SK-N-SH treated with all-trans-retinoic acid at 6 μM for 48 hours (cell line): ENCODE data around the gene DAD1.

Experiments
- ATAC-seq: fragments of 200-7000 bp; cut with Tn5 transposase; 3 replicates; pipeline ENCODE4 v1.9.1; 2020; ENCODE audit warnings: mild to moderate bottlenecking, moderate library complexity
- ARNTL ChIP-seq: fragments of 450-650 bp; formaldehyde crosslinking; IDR thresholded peaks from 2 replicates; pipeline ENCODE4 v1.5.0; 2020; ENCODE audit warnings: low read depth, mild to moderate bottlenecking, moderate library complexity, borderline replicate concordance
- BACH2 ChIP-seq: fragments of 250-450 bp; sonication (Bioruptor Pico); IDR thresholded peaks from 2 replicates; pipeline ENCODE4 v1.9.0; 2021; ENCODE audit warnings: mild to moderate bottlenecking, borderline replicate concordance
- CSDC2 ChIP-seq: fragments of 250-450 bp; sonication (Bioruptor Pico); IDR thresholded peaks from 2 replicates; pipeline ENCODE4 v1.5.0; 2020; ENCODE audit warnings: mild to moderate bottlenecking, moderate library complexity
- ESRRG ChIP-seq: fragments of 250-450 bp; sonication (Bioruptor Pico); IDR thresholded peaks from 2 replicates; pipeline ENCODE4 v1.6.1; 2021; ENCODE audit warnings: mild to moderate bottlenecking
- GLIS3 ChIP-seq: fragments of 250-450 bp; sonication (Bioruptor Pico); IDR thresholded peaks from 2 replicates; pipeline ENCODE4 v1.5.0; 2020; ENCODE audit warnings: mild to moderate bottlenecking, moderate library complexity
- ISL1 ChIP-seq: fragments of 250-450 bp; sonication (Bioruptor Pico); IDR thresholded peaks from 2 replicates; pipeline ENCODE4 v2.1.2; 2022; ENCODE audit warnings: mild to moderate bottlenecking, moderate library complexity
- OSR1 ChIP-seq: fragments of 250-450 bp; sonication (Bioruptor Pico); IDR thresholded peaks from 2 replicates; pipeline ENCODE4 v1.8.0; 2022; ENCODE audit warnings: moderate library complexity, mild to moderate bottlenecking, inconsistent platforms
- PATZ1 ChIP-seq: fragments of 250-450 bp; sonication (Bioruptor Pico); IDR thresholded peaks from 2 replicates; pipeline ENCODE4 v1.8.0; 2020; ENCODE audit warnings: mild to moderate bottlenecking, moderate library complexity, borderline replicate concordance
- PPARA ChIP-seq: fragments of 250-450 bp; sonication (Bioruptor Pico); IDR thresholded peaks from 2 replicates; pipeline ENCODE4 v1.5.0; 2020; ENCODE audit warnings: mild to moderate bottlenecking, borderline replicate concordance
- SNAI2 ChIP-seq: fragments of 250-450 bp; sonication (Bioruptor Pico); IDR thresholded peaks from 2 replicates; pipeline ENCODE4 v1.5.0; 2020; ENCODE audit warnings: mild to moderate bottlenecking, moderate library complexity
- TCF4 ChIP-seq: fragments of 250-450 bp; sonication (Bioruptor Pico); IDR thresholded peaks from 2 replicates; pipeline ENCODE4 v1.8.0; 2021; ENCODE audit warnings: mild to moderate bottlenecking, moderate library complexity, borderline replicate concordance
- TOX ChIP-seq: fragments of 250-450 bp; sonication (Bioruptor Pico); IDR thresholded peaks from 2 replicates; pipeline ENCODE4 v1.8.0; 2021; ENCODE audit warnings: mild to moderate bottlenecking, moderate library complexity, borderline replicate concordance
- ZC3H10 ChIP-seq: fragments of 250-450 bp; sonication (Bioruptor Pico); IDR thresholded peaks from 2 replicates; pipeline ENCODE4 v1.5.1; 2021; ENCODE audit warnings: mild to moderate bottlenecking, moderate library complexity
- ZFP3 ChIP-seq: fragments of 250-450 bp; sonication (Bioruptor Pico); IDR thresholded peaks from 2 replicates; pipeline ENCODE4 v1.5.0; 2020; ENCODE audit warnings: mild to moderate bottlenecking, moderate library complexity
- ZFP30 ChIP-seq: fragments of 450-650 bp; formaldehyde crosslinking; IDR thresholded peaks from 2 replicates; pipeline ENCODE4 v1.5.0; 2022; ENCODE audit warnings: mild to moderate bottlenecking, moderate library complexity
- ZNF565 ChIP-seq: fragments of 450-650 bp; formaldehyde crosslinking; conservative IDR thresholded peaks from 2 replicates; pipeline ENCODE4 v1.5.0; 2020; ENCODE audit warnings: low read depth, mild to moderate bottlenecking, moderate library complexity
- ZNF70 ChIP-seq: fragments of 450-650 bp; formaldehyde crosslinking; IDR thresholded peaks from 2 replicates; pipeline ENCODE4 v1.5.0; 2020; ENCODE audit warnings: mild to moderate bottlenecking, moderate library complexity
- ZNF8 ChIP-seq: fragments of 450-650 bp; formaldehyde crosslinking; IDR thresholded peaks from 2 replicates; pipeline ENCODE4 v1.5.0; 2020; ENCODE audit warnings: mild to moderate bottlenecking, moderate library complexity
- TF ChIP-seq, protein P1 (sequence below): fragments of 250-450 bp; sonication (Bioruptor Pico); IDR thresholded peaks from 2 replicates; pipeline ENCODE4 v1.5.1; 2020; ENCODE audit warnings: low read depth, mild to moderate bottlenecking, moderate library complexity
- TF ChIP-seq, protein P2 (sequence below): fragments of 250-450 bp; sonication (Bioruptor Pico); IDR thresholded peaks from 2 replicates; pipeline ENCODE4 v1.5.0; 2020; ENCODE audit warnings: mild to moderate bottlenecking, moderate library complexity
- TF ChIP-seq, protein P3 (sequence below): fragments of 250-450 bp; sonication (Bioruptor Pico); IDR thresholded peaks from 2 replicates; pipeline ENCODE4 v1.5.1; 2021; ENCODE audit warnings: mild to moderate bottlenecking, moderate library complexity
- TF ChIP-seq, protein P4 (sequence below): fragments of 250-450 bp; sonication (Bioruptor Pico); IDR thresholded peaks from 2 replicates; pipeline ENCODE4 v1.8.0; 2021; ENCODE audit warnings: low read depth, mild to moderate bottlenecking, moderate library complexity, borderline replicate concordance

DAD1 gene

DNA sequence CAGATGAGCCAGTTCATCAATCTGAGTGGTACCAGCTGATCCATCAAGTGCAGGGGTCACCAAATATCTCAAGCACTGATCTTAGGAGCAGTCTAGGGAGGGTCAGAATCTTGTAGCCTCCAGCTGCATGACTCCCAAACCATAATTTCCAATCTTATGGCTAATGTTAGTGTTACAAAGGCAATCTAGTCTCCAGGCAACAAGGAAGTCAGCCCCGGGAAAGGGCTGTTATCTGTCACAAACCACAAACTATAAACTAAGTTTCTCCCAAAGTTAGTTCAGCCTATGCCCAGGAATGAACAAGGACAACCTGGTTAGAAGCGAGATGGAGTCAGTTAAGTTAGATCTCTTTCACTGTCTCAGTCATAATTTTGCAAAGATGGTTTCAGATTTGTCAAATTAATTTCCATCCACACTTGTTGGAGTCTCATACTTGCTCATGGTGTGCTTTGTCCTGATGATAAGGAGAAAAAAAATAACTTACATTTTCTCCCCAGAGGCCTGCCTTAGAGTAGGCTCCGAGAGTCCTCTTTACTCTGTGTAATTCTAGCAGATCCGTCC, 5.2 kb upstream of the DAD1 start:
- no peak for TF ChIP-seq PATZ1
- no peak for TF ChIP-seq ZC3H10 (CRISPR knock-in tag)
- TF ChIP-seq, protein P1, sequence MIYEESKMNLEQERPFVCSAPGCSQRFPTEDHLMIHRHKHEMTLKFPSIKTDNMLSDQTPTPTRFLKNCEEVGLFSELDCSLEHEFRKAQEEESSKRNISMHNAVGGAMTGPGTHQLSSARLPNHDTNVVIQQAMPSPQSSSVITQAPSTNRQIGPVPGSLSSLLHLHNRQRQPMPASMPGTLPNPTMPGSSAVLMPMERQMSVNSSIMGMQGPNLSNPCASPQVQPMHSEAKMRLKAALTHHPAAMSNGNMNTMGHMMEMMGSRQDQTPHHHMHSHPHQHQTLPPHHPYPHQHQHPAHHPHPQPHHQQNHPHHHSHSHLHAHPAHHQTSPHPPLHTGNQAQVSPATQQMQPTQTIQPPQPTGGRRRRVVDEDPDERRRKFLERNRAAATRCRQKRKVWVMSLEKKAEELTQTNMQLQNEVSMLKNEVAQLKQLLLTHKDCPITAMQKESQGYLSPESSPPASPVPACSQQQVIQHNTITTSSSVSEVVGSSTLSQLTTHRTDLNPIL (CRISPR knock-in tag) = no peak
- TF ChIP-seq ZNF70 (CRISPR knock-in tag) = no peak
- TF ChIP-seq ZFP3 = no peak
- no peak for TF ChIP-seq SNAI2 (CRISPR knock-in tag)
- no peak for TF ChIP-seq TOX
- TF ChIP-seq ESRRG = no peak
- no peak for TF ChIP-seq ARNTL (CRISPR knock-in tag)
- no peak for TF ChIP-seq CSDC2
- TF ChIP-seq ZFP30 = no peak
- TF ChIP-seq ZNF8 (CRISPR knock-in tag) = no peak
- TF ChIP-seq, protein P2, sequence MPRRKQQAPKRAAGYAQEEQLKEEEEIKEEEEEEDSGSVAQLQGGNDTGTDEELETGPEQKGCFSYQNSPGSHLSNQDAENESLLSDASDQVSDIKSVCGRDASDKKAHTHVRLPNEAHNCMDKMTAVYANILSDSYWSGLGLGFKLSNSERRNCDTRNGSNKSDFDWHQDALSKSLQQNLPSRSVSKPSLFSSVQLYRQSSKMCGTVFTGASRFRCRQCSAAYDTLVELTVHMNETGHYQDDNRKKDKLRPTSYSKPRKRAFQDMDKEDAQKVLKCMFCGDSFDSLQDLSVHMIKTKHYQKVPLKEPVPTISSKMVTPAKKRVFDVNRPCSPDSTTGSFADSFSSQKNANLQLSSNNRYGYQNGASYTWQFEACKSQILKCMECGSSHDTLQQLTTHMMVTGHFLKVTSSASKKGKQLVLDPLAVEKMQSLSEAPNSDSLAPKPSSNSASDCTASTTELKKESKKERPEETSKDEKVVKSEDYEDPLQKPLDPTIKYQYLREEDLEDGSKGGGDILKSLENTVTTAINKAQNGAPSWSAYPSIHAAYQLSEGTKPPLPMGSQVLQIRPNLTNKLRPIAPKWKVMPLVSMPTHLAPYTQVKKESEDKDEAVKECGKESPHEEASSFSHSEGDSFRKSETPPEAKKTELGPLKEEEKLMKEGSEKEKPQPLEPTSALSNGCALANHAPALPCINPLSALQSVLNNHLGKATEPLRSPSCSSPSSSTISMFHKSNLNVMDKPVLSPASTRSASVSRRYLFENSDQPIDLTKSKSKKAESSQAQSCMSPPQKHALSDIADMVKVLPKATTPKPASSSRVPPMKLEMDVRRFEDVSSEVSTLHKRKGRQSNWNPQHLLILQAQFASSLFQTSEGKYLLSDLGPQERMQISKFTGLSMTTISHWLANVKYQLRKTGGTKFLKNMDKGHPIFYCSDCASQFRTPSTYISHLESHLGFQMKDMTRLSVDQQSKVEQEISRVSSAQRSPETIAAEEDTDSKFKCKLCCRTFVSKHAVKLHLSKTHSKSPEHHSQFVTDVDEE (CRISPR knock-in tag) = no peak
- no peak for TF ChIP-seq TCF4 (CRISPR knock-in tag)
- TF ChIP-seq, protein P3, sequence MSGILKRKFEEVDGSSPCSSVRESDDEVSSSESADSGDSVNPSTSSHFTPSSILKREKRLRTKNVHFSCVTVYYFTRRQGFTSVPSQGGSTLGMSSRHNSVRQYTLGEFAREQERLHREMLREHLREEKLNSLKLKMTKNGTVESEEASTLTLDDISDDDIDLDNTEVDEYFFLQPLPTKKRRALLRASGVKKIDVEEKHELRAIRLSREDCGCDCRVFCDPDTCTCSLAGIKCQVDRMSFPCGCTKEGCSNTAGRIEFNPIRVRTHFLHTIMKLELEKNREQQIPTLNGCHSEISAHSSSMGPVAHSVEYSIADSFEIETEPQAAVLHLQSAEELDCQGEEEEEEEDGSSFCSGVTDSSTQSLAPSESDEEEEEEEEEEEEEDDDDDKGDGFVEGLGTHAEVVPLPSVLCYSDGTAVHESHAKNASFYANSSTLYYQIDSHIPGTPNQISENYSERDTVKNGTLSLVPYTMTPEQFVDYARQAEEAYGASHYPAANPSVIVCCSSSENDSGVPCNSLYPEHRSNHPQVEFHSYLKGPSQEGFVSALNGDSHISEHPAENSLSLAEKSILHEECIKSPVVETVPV (CRISPR knock-in tag) = no peak
- TF ChIP-seq BACH2 (CRISPR knock-in tag) = no peak
- no peak for TF ChIP-seq ZNF565 (CRISPR knock-in tag)
- TF ChIP-seq GLIS3 (CRISPR knock-in tag) = no peak
- ATAC-seq = no peak

- no peak for TF ChIP-seq PPARA (CRISPR knock-in tag)
- TF ChIP-seq, protein P4, sequence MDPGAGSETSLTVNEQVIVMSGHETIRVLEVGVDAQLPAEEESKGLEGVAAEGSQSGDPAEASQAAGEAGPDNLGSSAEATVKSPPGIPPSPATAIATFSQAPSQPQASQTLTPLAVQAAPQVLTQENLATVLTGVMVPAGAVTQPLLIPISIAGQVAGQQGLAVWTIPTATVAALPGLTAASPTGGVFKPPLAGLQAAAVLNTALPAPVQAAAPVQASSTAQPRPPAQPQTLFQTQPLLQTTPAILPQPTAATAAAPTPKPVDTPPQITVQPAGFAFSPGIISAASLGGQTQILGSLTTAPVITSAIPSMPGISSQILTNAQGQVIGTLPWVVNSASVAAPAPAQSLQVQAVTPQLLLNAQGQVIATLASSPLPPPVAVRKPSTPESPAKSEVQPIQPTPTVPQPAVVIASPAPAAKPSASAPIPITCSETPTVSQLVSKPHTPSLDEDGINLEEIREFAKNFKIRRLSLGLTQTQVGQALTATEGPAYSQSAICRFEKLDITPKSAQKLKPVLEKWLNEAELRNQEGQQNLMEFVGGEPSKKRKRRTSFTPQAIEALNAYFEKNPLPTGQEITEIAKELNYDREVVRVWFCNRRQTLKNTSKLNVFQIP (CRISPR knock-in tag) = no peak
- TF ChIP-seq, protein P3 (CRISPR knock-in tag) = no peak
- no peak for TF ChIP-seq TCF4 (CRISPR knock-in tag)
- no peak for TF ChIP-seq ZFP3
- TF ChIP-seq, protein P2 (CRISPR knock-in tag) = no peak
- no peak for TF ChIP-seq GLIS3 (CRISPR knock-in tag)
- no peak for TF ChIP-seq CSDC2
- TF ChIP-seq ZC3H10 (CRISPR knock-in tag) = no peak
- no peak for TF ChIP-seq ARNTL (CRISPR knock-in tag)
- no peak for TF ChIP-seq OSR1 (CRISPR knock-in tag)
- TF ChIP-seq SNAI2 (CRISPR knock-in tag) = no peak
- no peak for TF ChIP-seq ISL1 (CRISPR knock-in tag)
- TF ChIP-seq ZFP30 = no peak
- no peak for TF ChIP-seq ZNF565 (CRISPR knock-in tag)
- TF ChIP-seq ZNF8 (CRISPR knock-in tag) = no peak
- no peak for TF ChIP-seq PATZ1
- no peak for TF ChIP-seq ZNF70 (CRISPR knock-in tag)
- no peak for ATAC-seq
Measured at GRCh38 chr14:22593601-22594000, 4.6 kb upstream of the DAD1 start.
